ENCODE data around the gene STK24.
"Not testable (repeated sequence)": the region's sequence is repeated elsewhere in the genome, so short reads cannot be mapped to it uniquely, and the experiment has no call there.

STK24 gene

GRCh38 chr13:98576963-98577835 is at the start of gene STK24:
Gene STK24, minus strand, starts transcription at chr13:98577107. Its CDS starts 321 bp downstream, at chr13:98576786.
- peak in 1 of 3 donors; percentile 54 for DNase-seq (ENCODE audit: low read depth in 2 of 3, low spot score in 1 of 3)

- no peak for DNase-seq (ENCODE audit: low read depth in 2 of 3, low spot score in 1 of 3)
These were observed 49.5 kb upstream of the STK24 start for GRCh38 chr13:98626298-98626935.

- not testable (repeated sequence) for DNase-seq (ENCODE audit: low read depth in 2 of 3, low spot score in 1 of 3)
These were observed 47.7 kb upstream of the STK24 start for GRCh38 chr13:98624589-98624988.

GRCh38 chr13:98622931-98623331 is 46.0 kb upstream of the STK24 start:
- DNase-seq (ENCODE audit: low read depth in 2 of 3, low spot score in 1 of 3), result no peak

- DNase-seq (ENCODE audit: low read depth in 2 of 3, low spot score in 1 of 3), result no peak
These were observed 42.6 kb upstream of the STK24 start for GRCh38 chr13:98619556-98619955.

- DNase-seq (ENCODE audit: low read depth in 2 of 3, low spot score in 1 of 3), result not testable (repeated sequence)
These were observed 38.7 kb upstream of the STK24 start for GRCh38 chr13:98615595-98615994.

- DNase-seq (ENCODE audit: low read depth in 2 of 3, low spot score in 1 of 3), result no peak
These were observed 36.7 kb upstream of the STK24 start for GRCh38 chr13:98613591-98613990.

- DNase-seq (ENCODE audit: low read depth in 2 of 3, low spot score in 1 of 3), result no peak
These were observed 32.8 kb upstream of the STK24 start for GRCh38 chr13:98609756-98610155.

- no peak for DNase-seq (ENCODE audit: low read depth in 2 of 3, low spot score in 1 of 3)
These were observed 29.4 kb upstream of the STK24 start for GRCh38 chr13:98606296-98606695.

- DNase-seq (ENCODE audit: low read depth in 2 of 3, low spot score in 1 of 3), result no peak
These were observed 22.8 kb upstream of the STK24 start for GRCh38 chr13:98599502-98600328.

- no peak for DNase-seq (ENCODE audit: low read depth in 2 of 3, low spot score in 1 of 3)
These were observed 21.1 kb upstream of the STK24 start for GRCh38 chr13:98598043-98598442.

GRCh38 chr13:98595134-98595533 is 18.2 kb upstream of the STK24 start:
- no peak for DNase-seq (ENCODE audit: low read depth in 2 of 3, low spot score in 1 of 3)

- DNase-seq (ENCODE audit: low read depth in 2 of 3, low spot score in 1 of 3), result no peak
These were observed 15.4 kb upstream of the STK24 start for GRCh38 chr13:98592362-98592732.

GRCh38 chr13:98591721-98592361 is 14.9 kb upstream of the STK24 start:
- DNase-seq (ENCODE audit: low read depth in 2 of 3, low spot score in 1 of 3), result no peak

- DNase-seq (ENCODE audit: low read depth in 2 of 3, low spot score in 1 of 3), result not testable (repeated sequence)
These were observed 13.6 kb upstream of the STK24 start for GRCh38 chr13:98590471-98590870.

- DNase-seq (ENCODE audit: low read depth in 2 of 3, low spot score in 1 of 3), result not testable (repeated sequence)
These were observed 12.6 kb upstream of the STK24 start for GRCh38 chr13:98589516-98589915.

GRCh38 chr13:98586400-98587345 is 9.8 kb upstream of the STK24 start:
- DNase-seq (ENCODE audit: low read depth in 2 of 3, low spot score in 1 of 3), result no peak

GRCh38 chr13:98585946-98586345 is 9.0 kb upstream of the STK24 start:
- DNase-seq (ENCODE audit: low read depth in 2 of 3, low spot score in 1 of 3), result no peak

GRCh38 chr13:98585398-98585754 is 8.5 kb upstream of the STK24 start:
- no peak for DNase-seq (ENCODE audit: low read depth in 2 of 3, low spot score in 1 of 3)

Measured in stimulated activated CD4-positive, alpha-beta T cell treated with anti-CD3 and anti-CD28 coated beads, Interleukin-12 subunit alpha, Interleukin-12 subunit beta, amount 100 ng/mL, for 48 hours (primary cell).